ENCODE measurements around the gene SPOCK3.

GRCh38 chr4:166723532-166724140, 510.7 kb downstream of the SPOCK3 start:
- no peak for TF ChIP-seq POLR2A (IDR thresholded peaks at IDR 0.05)
- TF ChIP-seq CTCF (IDR thresholded peaks at IDR 0.05): no peak

Measured in ovary (tissue), 3 donors.